ENCODE results near the gene RGS7.

DNA sequence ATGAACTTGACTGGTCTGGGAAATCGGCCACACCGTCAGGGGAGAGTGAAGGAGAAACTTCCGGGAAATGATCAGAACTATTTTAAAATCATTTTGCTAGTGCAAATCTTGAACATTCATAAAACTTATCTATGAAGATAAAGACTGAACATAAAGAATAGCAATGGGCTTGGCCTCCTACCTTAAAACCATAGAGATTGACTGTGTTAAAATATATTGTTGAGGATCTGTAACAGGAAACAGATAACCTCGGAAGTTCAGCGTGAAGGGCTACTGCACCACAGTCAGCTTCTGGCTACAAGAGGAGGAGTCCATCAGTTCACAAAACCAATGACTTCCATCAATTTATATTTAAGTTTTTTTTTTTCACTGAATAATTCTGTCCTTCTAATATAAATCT is 127.3 kb downstream of the RGS7 start:
- TF ChIP-seq CTCF (IDR thresholded peaks at IDR 0.05; ENCODE audit: insufficient read depth, low read depth, low read length) (no peak), EZH2 (IDR thresholded peaks at IDR 0.05; ENCODE audit: insufficient read depth, low read length) (no peak)

Data from astrocyte (in vitro differentiated cells and primary cell).